Measurements from ENCODE around the gene USP9X.
"Not testable (repeated sequence)": the region's sequence is repeated elsewhere in the genome, so short reads cannot be mapped to it uniquely, and the experiment has no call there.

USP9X gene

DNA sequence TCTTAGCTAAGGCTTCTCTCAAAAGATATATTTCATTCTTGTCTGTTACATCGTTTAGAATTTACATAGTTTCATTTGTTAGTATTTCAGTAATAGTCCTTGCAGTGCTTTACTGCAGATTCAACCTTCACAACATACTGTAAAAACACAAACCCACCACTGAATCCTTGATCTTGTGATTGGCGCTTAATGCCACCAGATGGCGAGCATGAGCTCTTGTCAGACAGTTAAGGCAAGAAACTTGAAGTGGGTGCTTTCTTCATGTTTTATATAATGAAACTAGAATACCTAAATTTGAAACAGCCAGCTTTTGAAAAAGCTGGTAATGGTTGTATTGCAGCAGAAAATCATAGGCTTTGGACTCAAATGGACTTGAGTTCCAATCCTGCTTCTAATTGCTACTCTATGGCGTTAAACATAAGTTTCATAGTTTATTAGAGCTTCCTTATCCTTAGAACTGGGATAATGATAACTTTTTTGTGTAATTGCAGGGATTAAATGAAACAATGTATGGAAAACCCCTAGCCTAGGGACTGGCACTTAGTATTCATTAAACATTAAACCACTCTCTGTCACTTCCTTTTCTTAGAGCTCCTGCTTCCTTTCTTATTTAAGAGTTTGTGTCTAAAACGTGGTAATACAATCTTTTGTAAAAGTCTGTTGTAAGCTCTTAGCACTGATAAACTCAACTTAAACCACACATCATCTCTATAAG, 95.1 kb downstream of the USP9X start:
- in situ Hi-C loops (cut with MboI; ENCODE audit: low sequenced_read_pairs) = no loop called here

DNA sequence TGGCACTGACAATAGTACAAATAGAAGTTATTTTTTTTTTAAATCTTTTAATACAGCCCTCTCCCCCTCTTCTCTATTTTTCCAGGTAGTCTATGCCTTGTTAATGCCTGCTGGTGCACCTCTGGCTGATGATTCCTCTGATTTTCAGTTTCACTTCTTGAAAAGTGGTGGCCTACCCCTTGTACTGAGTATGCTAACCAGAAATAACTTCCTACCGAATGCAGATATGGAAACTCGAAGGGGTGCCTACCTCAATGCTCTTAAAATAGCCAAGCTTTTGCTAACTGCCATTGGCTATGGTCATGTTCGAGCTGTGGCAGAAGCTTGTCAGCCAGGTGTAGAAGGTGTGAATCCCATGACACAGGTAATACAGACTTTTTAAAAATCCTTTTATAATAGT, 99.1 kb downstream of the USP9X start:
- in situ Hi-C loops (cut with MboI; ENCODE audit: low sequenced_read_pairs) = no loop called here

DNA sequence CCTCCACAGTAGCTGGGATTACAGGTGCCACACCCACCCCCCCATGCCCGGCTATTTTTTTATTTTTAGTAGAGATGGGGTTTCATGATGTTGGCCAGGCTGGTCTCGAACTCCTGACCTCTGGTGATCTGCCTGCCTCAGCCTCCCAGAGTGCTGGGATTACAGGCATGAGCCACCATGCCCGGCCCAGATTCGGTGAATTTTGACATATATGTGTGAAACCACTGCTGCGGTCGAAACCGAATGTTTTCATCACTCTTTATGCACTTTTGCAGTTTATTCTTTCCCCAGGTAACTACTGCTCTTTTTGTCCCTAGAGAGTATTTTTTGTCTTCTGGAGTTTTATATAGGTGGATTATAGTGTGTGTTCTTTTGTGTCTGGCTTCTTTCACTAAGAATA, 101.7 kb downstream of the USP9X start:
- in situ Hi-C loops (cut with MboI; ENCODE audit: low sequenced_read_pairs) = not testable (repeated sequence)

DNA sequence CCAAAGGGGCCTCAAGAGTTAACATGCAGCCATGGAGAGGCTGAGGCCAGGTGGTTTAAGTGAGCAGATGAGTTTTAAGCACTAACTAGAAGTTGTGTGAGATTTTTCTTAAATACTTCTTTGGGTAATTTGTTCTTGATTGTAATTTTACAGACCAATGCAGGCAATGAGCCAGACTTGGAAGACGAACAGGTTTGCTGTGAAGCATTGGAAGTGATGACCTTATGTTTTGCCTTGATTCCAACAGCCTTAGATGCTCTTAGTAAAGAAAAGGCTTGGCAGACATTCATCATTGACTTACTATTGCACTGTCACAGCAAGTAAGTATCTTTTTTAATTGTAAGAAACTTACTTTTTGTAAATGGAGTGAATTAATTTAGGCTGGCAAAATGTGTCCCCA, 103.9 kb downstream of the USP9X start:
- in situ Hi-C loops (cut with MboI; ENCODE audit: low sequenced_read_pairs) = no loop called here

DNA sequence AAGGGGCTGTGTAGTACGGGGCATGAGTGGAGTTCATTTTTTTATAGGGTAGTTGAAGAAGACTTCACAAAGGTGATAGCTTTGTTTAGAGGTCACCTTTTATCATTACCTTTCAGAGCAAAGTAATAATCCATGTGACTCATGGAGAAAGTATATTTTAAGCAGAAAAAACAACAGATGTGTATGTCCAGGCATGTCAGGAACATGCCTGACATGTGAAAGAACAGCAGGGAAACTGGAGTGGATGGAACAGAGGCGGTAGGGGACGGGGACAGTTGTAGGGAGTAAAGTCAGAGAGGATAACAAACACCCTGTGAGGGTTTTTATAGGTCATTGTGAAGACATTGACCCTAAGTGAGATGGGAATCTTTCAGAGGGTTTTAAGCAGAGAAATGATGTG, 107.6 kb downstream of the USP9X start:
- in situ Hi-C loops (cut with MboI; ENCODE audit: low sequenced_read_pairs) = no loop called here

DNA sequence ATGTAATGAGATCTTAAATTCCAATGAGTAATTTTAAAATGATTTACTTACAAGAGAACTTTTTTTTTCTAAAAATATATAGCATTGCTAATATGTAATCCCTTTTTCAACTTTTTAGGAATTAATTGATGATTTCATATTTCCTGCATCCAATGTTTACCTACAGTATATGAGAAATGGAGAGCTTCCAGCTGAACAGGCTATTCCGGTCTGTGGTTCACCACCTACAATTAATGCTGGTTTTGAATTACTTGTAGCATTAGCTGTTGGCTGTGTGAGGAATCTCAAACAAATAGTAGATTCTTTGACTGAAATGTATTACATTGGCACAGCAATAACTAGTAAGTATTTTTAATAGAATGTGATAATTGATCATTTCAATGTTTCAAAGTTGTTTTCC, 113.2 kb downstream of the USP9X start:
- in situ Hi-C loops (cut with MboI; ENCODE audit: low sequenced_read_pairs) = no loop called here

DNA sequence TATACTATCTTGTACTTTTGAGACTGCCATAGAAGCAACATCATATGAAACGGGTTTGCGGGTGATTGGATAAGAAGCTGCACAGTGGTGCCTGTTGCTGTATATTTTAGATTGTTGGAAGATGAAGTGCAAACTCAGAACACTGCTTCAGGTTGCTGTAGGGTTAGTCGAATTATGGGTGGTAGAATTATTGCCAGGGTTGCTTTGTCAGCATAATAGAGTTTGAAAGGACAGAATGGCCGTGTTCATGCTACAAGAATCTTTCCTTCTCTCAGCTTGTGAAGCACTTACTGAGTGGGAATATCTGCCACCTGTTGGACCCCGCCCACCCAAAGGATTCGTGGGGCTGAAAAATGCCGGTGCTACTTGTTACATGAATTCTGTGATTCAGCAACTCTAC, 115.5 kb downstream of the USP9X start:
- in situ Hi-C loops (cut with MboI; ENCODE audit: low sequenced_read_pairs) = no loop called here

DNA sequence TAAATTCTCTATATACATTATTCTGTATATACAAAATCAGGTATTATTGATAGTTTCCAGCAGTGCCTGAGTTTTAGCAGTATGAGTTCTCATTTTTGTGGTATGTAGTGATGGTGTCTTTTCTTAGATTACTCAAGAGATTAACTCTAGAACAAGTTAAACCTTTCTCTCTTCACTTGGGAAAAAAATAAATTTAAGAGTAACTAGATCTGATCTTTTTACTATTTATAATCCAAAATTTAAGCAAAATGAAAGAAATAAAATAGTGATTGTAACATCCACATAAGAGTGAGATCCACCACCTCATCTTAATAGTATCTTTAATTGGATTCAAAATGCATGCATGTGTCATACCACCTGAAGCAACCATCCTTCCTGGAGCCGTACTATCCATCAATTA, 124.6 kb downstream of the USP9X start:
- in situ Hi-C loops (cut with MboI; ENCODE audit: low sequenced_read_pairs) = no loop called here

DNA sequence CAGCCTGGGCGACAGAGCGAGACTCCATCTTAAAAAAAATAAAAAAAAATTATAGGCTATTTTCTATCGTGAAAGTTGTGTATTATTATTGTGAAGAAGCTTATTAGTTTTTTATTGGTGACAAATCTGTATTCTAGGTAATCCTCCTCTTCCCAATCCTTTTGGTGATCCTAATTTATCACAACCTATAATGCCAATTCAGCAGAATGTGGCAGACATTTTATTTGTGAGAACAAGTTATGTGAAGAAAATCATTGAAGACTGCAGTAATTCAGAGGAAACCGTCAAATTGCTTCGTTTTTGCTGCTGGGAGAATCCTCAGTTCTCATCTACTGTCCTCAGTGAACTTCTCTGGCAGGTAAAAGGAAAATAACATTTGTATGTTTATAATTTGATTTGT, 139.4 kb downstream of the USP9X start:
- in situ Hi-C loops (cut with MboI; ENCODE audit: low sequenced_read_pairs) = no loop called here

DNA sequence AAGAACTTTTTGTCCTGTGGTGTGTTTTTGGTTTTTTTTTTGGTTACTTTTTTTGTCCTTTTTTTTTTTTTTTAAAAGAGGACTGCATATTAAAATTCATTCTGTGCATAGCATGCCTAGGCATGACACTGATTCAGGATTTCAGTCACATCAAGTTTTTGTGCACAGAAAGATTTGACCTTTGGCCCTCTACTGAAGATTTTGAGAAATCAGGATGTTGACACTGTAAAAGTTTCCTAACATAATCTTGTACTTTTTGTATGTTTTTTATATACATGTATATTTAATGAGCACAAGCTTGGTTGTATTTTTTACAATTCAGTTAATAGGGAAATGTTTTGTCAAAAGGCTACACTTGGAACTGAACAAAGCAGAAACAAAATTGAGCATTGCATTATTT, 148.7 kb downstream of the USP9X start:
- in situ Hi-C loops (cut with MboI; ENCODE audit: low sequenced_read_pairs) = no loop called here

DNA sequence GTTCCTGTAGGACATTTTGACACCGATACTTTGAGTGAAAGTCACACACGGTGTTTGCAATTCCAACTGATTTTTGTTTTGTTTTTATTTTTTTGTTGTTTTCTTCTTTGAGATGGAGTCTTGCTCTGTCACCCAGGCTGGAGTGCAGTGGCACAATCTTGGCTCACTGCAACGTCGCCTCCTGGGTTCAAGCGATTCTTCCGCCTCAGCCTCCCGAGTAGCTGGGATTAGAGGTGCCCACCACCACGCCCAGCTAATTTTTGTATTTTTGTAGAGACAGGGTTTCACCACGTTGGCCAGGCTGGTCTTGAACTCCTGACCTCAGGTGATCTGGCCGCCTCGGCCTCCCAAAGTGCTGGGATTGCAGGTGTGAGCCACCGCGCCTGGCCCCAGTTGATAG, 149.2 kb downstream of the USP9X start:
- in situ Hi-C loops (cut with MboI; ENCODE audit: low sequenced_read_pairs) = not testable (repeated sequence)

DNA sequence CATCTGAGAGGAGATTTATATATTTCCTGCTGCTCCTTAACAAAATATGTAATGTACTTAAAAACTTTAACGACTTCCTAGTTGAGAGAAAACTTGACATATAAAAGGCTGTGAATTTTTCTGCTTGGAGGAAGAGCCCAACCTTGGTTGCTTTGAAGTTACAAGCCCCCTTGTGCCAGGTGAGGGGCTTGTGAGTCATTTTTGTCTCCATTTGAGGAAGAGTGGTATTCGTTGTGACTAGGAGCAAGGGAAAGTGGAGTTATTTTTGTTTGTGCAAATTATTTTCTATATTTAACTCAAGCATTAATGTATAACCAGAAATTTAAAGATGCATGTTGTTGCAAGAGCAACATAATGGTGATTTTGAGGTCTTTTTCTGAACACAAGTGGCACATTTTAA, 149.7 kb downstream of the USP9X start:
- in situ Hi-C loops (cut with MboI; ENCODE audit: low sequenced_read_pairs) = no loop called here

DNA sequence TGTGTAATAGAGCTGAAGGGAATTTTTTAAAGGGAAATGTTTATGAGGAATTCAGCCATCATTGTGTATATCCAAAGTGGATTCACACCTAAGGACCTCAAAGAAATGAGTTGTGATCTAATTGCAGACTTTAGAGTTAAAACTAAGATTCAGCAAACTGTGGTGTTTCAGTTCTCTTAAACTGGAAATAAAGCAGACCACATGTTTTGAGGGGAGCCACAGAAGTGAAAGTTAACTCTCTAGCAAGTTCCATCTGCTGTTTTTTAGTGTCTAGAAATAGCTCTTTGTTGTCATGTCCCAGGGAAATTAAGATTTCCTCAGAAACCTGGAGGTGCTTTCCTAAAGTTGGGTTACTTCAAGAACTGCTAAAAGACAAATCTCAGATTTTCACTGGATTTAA, 151.4 kb downstream of the USP9X start:
- in situ Hi-C loops (cut with MboI; ENCODE audit: low sequenced_read_pairs) = no loop called here

DNA sequence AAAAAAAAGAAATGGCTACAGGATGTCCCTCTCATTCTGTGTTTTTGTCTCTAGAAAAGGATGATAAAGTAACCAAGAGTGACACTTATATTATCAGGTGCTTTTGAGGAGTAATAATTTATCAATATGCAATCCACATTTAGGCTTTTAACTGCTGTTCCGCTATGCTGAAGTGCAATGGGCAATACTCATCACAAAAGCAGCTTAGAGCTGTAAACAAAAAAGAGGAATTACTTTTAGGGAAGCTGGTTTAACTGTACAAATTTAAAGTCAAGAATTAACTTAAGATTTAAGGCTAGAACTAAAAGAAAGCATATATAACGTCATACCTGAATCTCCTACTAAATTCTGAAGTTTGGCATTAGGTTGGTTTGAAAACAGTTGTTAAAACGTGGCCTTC, 155.3 kb downstream of the USP9X start:
- in situ Hi-C loops (cut with MboI; ENCODE audit: low sequenced_read_pairs) = no loop called here

DNA sequence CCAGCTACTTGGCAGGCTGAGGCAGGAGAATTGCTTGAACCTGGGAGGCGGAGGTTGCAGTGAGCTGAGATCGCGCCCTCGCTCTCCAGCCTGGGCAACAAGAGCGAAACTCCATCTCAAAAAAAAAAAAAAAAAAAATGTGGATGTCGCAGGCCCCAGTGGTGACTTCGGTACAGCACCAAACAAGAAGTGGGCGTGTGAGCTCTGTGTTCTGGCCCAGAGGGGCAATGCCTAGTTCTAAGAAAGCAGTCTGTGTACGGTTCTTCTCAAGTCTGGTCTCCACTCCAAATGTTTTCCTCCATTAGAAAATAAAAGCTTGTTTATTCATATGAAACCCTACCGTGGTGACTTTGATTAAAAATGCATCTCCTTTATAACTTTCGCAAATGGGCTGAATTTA, 156.7 kb downstream of the USP9X start:
- in situ Hi-C loops (cut with MboI; ENCODE audit: low sequenced_read_pairs) = no loop called here

DNA sequence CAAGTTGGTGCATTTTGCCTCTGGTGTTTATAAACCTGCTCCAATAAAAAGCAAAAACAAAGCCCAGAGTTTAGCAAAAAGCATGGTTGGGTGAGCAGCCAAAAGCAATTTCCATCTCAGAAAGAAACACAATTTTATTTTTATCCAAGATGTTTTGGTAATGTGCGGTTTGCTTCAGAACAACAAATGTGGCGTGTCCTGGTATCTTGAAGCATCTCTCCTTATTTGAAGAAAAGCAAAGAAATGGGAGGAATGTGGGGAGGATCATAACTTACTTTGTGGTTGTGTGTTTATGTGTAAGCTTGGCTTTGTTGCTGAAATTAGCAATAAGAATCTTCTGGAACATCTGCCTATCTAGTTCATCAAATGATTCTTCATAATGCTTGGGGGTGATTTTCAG, 160.4 kb downstream of the USP9X start:
- in situ Hi-C loops (cut with MboI; ENCODE audit: low sequenced_read_pairs) = no loop called here

DNA sequence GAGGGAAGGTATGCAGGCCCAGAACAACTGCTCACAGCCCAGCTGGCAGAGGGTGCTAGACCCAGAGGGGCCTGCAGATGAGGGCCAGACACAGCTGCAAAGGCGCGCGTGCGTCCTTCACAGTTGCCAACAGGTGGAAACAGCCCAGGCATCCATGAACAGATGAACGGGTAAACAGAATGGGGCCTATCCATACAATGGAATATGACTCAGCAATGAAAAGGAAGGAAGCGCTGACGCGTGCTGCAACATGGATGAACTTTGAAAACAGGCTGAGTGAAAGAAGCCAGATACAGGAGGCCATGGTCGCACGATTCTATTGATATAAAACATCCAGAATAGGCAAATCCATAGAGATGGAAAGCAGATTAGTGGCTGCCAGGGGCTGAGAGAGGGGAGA, 165.6 kb downstream of the USP9X start:
- in situ Hi-C loops (cut with MboI; ENCODE audit: low sequenced_read_pairs) = no loop called here

DNA sequence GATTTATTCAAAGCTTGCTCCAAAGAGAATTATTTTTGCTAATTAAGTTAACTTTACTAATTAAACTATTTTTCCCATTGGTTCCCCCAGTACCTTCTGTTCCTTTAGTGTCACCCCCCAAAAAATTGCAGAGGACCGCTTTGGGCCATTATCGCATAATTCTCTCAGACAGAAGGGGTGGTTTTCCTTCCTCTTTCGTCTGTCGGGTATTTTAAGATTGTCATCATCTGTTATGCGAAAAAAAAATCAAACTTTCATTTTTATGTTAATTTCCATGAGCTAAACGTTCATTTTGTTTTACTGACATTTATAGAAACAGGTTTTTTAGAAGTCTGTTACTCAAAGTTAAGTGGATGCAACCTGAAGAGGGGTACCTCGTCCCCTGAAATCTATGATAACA, 172.6 kb downstream of the USP9X start:
- in situ Hi-C loops (cut with MboI; ENCODE audit: low sequenced_read_pairs) = no loop called here

DNA sequence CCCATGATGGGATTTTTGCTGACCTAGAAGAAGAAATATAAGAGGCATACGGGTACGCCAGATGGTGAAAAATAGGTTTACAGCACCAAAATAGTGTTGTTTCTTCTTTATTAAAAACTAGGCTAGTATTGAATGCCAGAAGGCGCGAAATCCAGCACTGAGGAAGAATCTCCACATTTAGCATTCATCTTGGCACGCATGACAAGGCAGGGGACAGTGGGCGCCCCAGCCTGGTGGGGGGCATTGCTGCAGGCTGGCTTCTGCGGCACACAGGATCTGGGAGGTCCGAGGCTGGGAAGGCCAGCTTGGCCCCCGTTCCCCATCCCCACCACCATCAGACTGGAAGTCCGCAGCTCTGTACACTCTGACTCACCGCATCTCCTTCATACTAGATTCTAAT, 173.0 kb downstream of the USP9X start:
- in situ Hi-C loops (cut with MboI; ENCODE audit: low sequenced_read_pairs) = no loop called here

DNA sequence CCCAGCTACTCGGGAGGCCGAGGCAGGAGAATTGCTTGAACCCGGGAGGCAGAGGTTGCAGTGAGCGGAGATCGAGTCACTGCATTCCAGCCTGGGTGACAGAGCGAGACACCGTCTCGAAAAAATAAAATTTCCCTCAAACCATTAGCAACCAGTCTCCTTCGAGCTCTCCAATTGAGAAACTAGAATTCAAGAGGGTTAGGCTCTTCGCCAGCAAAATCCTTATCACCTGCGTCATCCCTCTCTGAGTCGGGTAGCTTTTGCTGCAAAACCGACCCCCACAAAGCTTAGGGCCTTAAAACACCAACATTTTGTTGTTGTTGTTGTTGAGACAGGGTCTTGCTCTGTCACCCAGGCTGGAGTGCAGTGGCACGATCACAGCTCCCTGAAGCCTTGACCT, 173.6 kb downstream of the USP9X start:
- in situ Hi-C loops (cut with MboI; ENCODE audit: low sequenced_read_pairs) = no loop called here

DNA sequence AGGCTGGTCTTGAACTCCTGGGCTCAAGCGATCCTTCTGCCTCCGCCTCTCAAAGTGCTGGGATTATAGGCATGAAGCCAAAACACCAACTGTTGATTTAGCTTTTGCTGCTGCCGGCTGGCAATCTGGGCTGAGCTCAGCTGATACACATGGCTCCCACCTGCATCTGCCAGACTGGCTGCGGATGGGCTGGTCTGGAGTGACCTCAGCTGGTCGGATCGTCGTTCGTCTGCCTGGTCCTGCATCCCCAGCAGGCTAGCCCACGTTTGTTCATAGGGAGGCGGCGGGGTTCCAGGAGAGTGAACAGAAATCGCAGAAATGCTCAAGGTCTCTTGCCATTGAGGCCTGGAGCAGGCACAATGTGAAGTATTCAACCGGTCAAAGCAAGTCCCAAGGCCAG, 174.3 kb downstream of the USP9X start:
- in situ Hi-C loops (cut with MboI; ENCODE audit: low sequenced_read_pairs) = no loop called here

DNA sequence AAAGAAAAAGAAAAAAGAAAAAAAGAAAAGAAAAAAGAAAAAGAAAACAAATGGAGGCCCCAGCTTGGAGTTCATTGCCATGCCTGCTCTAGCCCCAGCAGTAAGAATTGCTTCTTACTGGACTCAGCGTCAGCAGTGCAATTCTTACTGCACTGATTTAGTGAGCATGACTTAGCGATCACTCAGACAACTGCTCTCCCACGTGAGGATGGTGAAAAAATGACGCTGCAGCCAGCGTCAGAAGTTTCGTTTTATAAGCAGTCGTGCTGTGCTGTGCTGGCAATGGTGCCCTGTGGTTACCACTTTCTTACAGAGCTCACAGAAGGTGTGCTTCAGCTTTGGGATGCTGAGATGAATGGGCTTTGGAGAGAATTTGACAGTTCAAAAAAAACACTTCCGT, 180.4 kb downstream of the USP9X start:
- in situ Hi-C loops (cut with MboI; ENCODE audit: low sequenced_read_pairs) = no loop called here

DNA sequence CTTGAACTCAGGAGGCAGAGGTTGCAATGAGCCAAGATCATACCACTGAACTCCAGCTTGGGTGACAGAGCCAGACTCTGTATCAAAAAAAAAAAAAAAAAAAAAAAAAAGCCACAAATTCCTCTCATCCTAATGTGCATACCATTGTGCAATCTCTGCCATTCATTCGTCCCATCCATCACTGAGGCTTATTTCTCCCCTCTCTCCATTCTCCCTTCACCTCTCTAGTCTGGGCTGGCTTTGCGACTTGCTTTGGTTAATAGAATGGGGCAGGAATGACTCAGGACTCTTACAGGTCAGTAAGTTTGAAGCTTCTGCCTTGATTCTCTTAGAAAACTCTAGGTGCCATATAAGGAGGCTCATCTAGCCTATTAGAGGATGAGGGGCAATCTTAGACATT, 188.4 kb downstream of the USP9X start:
- in situ Hi-C loops (cut with MboI; ENCODE audit: low sequenced_read_pairs) = no loop called here

Data from HL-60/S4 treated with phorbol 12-myristate 13-acetate at 8.2 ng/mL for 4 days and 3 days (cell line).